UCSD-AML1 (cell line): ENCODE measurements around the gene RNF32.
"Not testable (repeated sequence)": the region's sequence is repeated elsewhere in the genome, so short reads cannot be mapped to it uniquely, and the experiment has no call there.

Experiments
- DNase-seq: peaks from one replicate; lab custom pipeline; 2025; ENCODE audit not compliant: unreplicated experiment; lab: John Stamatoyannopoulos, UW

The RNF32 gene

GRCh38 chr7:156669035-156669828 lies 28.7 kb downstream of the RNF32 start:
- DNase-seq: no peak

GRCh38 chr7:156673454-156673853 lies 32.9 kb downstream of the RNF32 start:
- DNase-seq: no peak

GRCh38 chr7:156673902-156674301 lies 33.3 kb downstream of the RNF32 start:
- DNase-seq: no peak

- DNase-seq: no peak
Observed at GRCh38 chr7:156675721-156676120, 35.1 kb downstream of the RNF32 start.

GRCh38 chr7:156676263-156676662 lies 35.7 kb downstream of the RNF32 start:
- DNase-seq: no peak

- no peak for DNase-seq
Observed at GRCh38 chr7:156677374-156678054, 36.9 kb downstream of the RNF32 start.

- no peak for DNase-seq
Observed at GRCh38 chr7:156680281-156680680, 39.7 kb downstream of the RNF32 start.

- DNase-seq: no peak
Observed at GRCh38 chr7:156682928-156683327, 42.4 kb downstream of the RNF32 start.

GRCh38 chr7:156684251-156684650 lies 43.7 kb downstream of the RNF32 start:
- no peak for DNase-seq

GRCh38 chr7:156684661-156685060 lies 44.1 kb downstream of the RNF32 start:
- no peak for DNase-seq

GRCh38 chr7:156691764-156692163 lies 51.2 kb downstream of the RNF32 start:
- DNase-seq: no peak

- no peak for DNase-seq
Observed at GRCh38 chr7:156692849-156693248, 52.3 kb downstream of the RNF32 start.

- DNase-seq: no peak
Observed at GRCh38 chr7:156693627-156694026, 53.1 kb downstream of the RNF32 start.

GRCh38 chr7:156697283-156697682 lies 56.7 kb downstream of the RNF32 start:
- DNase-seq: not testable (repeated sequence)

- DNase-seq: not testable (repeated sequence)
Observed at GRCh38 chr7:156698512-156698911, 57.9 kb downstream of the RNF32 start.

- DNase-seq: not testable (repeated sequence)
Observed at GRCh38 chr7:156701787-156702186, 61.2 kb downstream of the RNF32 start.

- no peak for DNase-seq
Observed at GRCh38 chr7:156702399-156702798, 61.8 kb downstream of the RNF32 start.

GRCh38 chr7:156703209-156703608 lies 62.6 kb downstream of the RNF32 start:
- no peak for DNase-seq

GRCh38 chr7:156703773-156704482 lies 63.4 kb downstream of the RNF32 start:
- DNase-seq: no peak

GRCh38 chr7:156722043-156722826 lies 81.7 kb downstream of the RNF32 start:
- no peak for DNase-seq

GRCh38 chr7:156725073-156725472 lies 84.5 kb downstream of the RNF32 start:
- no peak for DNase-seq
